Nephron (organoid): ENCODE data around the gene RPL29.

Experiments used
- H3K27ac Mint-ChIP-seq, 3 experiments: 2 replicates each; pipeline ENCODE4 v1.8.0; 2020; ENCODE audit warnings: mixed read lengths in 3 of 3, mild to moderate bottlenecking in 2 of 3, moderate library complexity in 1 of 3
- H3K27me3 Mint-ChIP-seq: 2 replicates; pipeline ENCODE4 v1.8.0; 2021; ENCODE audit warnings: low read depth, mild to moderate bottlenecking, moderate library complexity, mixed read lengths
- H3K36me3 Mint-ChIP-seq: 2 replicates; pipeline ENCODE4 v1.8.0; 2020; ENCODE audit warnings: low read depth, mixed read lengths
- H3K4me1 Mint-ChIP-seq: 2 replicates; pipeline ENCODE4 v1.8.0; 2020; ENCODE audit warnings: mixed read lengths
- H3K4me3 Mint-ChIP-seq, 3 experiments: 2 replicates each; pipeline ENCODE4 v1.8.0; 2020; ENCODE audit warnings: mild to moderate bottlenecking in 3 of 3, mixed read lengths in 3 of 3, moderate library complexity in 2 of 3
- H3K9me3 Mint-ChIP-seq: 2 replicates; pipeline ENCODE4 v1.8.0; 2020; ENCODE audit warnings: mixed read lengths
- TF ChIP-seq, protein P1 (sequence below), 3 experiments: fragments of 200-600 bp; sonication (generic); IDR thresholded peaks; one replicate each; pipeline ENCODE4 v1.5.0; 2021; ENCODE audit warnings: antibody characterized with exemption in 3 of 3; ENCODE audit not compliant: unreplicated experiment in 3 of 3

The RPL29 gene

DNA sequence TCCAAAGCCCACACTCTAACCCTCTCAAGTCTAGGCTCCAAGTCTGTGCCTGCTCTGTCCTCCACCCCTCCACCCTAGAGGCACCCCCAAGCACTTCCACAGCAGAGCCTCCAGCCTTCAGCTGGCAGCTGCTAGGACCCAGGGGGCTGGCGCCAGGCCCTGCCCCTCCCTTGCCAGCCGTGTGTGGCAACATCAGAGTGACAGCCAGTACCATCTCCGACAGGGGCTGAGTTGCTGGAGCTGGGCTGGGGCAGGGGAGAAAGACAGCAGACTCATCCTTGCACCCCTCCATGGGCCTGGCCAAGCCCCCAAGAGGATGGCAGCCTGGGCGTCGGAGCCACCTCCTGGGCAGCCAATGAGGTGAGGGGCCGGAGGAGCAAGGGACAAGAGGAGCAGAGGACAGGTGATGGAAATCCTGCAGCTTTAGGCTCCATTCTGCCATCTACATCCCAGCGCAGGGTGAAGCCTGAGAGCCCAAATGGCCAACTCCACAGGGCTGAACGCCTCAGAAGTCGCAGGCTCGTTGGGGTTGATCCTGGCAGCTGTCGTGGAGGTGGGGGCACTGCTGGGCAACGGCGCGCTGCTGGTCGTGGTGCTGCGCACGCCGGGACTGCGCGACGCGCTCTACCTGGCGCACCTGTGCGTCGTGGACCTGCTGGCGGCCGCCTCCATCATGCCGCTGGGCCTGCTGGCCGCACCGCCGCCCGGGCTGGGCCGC, 40.4 kb downstream of the RPL29 start, which contains the start of gene GPR62:
Gene GPR62, plus strand, starts transcription at position 207 of the 718 bp plus-strand sequence. Its CDS starts 272 bp downstream, at position 479.
- TF ChIP-seq, protein P1, sequence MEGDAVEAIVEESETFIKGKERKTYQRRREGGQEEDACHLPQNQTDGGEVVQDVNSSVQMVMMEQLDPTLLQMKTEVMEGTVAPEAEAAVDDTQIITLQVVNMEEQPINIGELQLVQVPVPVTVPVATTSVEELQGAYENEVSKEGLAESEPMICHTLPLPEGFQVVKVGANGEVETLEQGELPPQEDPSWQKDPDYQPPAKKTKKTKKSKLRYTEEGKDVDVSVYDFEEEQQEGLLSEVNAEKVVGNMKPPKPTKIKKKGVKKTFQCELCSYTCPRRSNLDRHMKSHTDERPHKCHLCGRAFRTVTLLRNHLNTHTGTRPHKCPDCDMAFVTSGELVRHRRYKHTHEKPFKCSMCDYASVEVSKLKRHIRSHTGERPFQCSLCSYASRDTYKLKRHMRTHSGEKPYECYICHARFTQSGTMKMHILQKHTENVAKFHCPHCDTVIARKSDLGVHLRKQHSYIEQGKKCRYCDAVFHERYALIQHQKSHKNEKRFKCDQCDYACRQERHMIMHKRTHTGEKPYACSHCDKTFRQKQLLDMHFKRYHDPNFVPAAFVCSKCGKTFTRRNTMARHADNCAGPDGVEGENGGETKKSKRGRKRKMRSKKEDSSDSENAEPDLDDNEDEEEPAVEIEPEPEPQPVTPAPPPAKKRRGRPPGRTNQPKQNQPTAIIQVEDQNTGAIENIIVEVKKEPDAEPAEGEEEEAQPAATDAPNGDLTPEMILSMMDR (IDR thresholded peaks at IDR 0.05; ENCODE audit: unreplicated experiment in 3 of 3) = no peak
- no peak within 1 kb of the TSS for H3K27ac Mint-ChIP-seq
- peaks cover 7% of the 10 kb centered on the region for H3K36me3 Mint-ChIP-seq
- peak within 1 kb of the TSS; percentile 24 to 54 (median 34) for H3K4me3 Mint-ChIP-seq
- no peaks in the 10 kb centered on the region for H3K9me3 Mint-ChIP-seq
- peaks cover 12% of the 10 kb centered on the region for H3K4me1 Mint-ChIP-seq
- peaks cover 8% of the 10 kb centered on the region for H3K27me3 Mint-ChIP-seq

GRCh38 chr3:51954713-51955112, 41.0 kb downstream of the RPL29 start:
- TF ChIP-seq, protein P1 (IDR thresholded peaks at IDR 0.05; ENCODE audit: unreplicated experiment in 3 of 3) = no peak
- Mint-ChIP-seq H3K27me3 (peaks cover 8% of the 10 kb centered on the region), H3K9me3 (no peaks in the 10 kb centered on the region), H3K27ac (no peak overlapping the region), H3K36me3 (peaks cover 7% of the 10 kb centered on the region), H3K4me1 (peaks cover 12% of the 10 kb centered on the region), H3K4me3 (no peak overlapping the region)

DNA sequence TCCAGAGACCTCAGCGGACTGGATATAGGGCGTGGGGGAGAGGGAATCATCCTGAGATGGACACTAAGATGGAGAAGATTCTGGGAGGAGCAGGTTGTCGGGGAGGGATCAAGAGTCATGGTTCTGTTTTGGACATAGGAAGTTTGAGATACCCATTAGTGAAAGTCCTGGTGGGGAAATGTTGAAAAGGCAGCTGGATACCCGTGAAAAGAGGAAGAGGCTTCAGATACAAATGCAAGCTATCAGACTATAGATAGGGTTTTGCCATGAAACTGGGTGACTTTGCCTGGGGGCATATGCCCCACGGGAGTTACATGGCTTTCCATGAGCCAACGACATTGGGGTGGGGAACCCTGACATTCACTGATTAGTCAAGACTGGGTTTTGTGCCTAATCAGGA, 41.6 kb downstream of the RPL29 start:
- H3K27ac Mint-ChIP-seq = no peak overlapping the region
- peak overlapping the region; percentile 24 to 54 (median 53) for H3K4me3 Mint-ChIP-seq
- H3K4me1 Mint-ChIP-seq = peaks cover 12% of the 10 kb centered on the region
- H3K9me3 Mint-ChIP-seq = no peaks in the 10 kb centered on the region
- H3K36me3 Mint-ChIP-seq = peaks cover 7% of the 10 kb centered on the region
- TF ChIP-seq, protein P1 (IDR thresholded peaks at IDR 0.05; ENCODE audit: unreplicated experiment in 3 of 3) = no peak
- peaks cover 8% of the 10 kb centered on the region for H3K27me3 Mint-ChIP-seq

DNA sequence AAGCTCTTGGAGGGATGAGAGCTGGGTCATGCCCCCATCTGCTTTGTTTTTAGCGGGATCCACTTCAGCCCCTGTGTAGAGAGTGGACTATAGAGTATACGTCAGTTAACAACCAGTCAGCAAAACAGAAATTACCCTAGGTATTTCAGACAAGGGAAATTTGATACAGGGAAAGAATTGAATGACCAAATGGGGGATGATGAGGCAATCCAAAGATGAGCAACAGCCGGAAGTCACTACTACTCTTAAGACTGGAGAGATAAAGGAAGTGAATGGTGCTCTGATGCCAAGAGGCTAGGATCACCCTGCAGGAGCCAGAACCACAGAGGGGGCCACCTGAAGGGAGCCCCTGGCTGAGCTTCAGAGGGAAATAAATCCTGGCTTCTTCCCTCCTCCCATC, 42.2 kb downstream of the RPL29 start:
- TF ChIP-seq, protein P1 (IDR thresholded peaks at IDR 0.05; ENCODE audit: unreplicated experiment in 3 of 3) = no peak
- peaks cover 12% of the 10 kb centered on the region for H3K4me1 Mint-ChIP-seq
- peak overlapping the region in 1 of 3 experiments; percentile 2 for H3K27ac Mint-ChIP-seq
- peaks cover 4% of the 10 kb centered on the region for H3K36me3 Mint-ChIP-seq
- H3K4me3 Mint-ChIP-seq = peak overlapping the region in 2 of 3 experiments; percentile 8 to 53
- no peaks in the 10 kb centered on the region for H3K9me3 Mint-ChIP-seq
- H3K27me3 Mint-ChIP-seq = peaks cover 8% of the 10 kb centered on the region

- H3K4me3 Mint-ChIP-seq = no peak overlapping the region
- H3K27ac Mint-ChIP-seq = no peak overlapping the region
- no peaks in the 10 kb centered on the region for H3K9me3 Mint-ChIP-seq
- H3K4me1 Mint-ChIP-seq = peaks cover 12% of the 10 kb centered on the region
- peaks cover 8% of the 10 kb centered on the region for H3K27me3 Mint-ChIP-seq
- TF ChIP-seq, protein P1 (IDR thresholded peaks at IDR 0.05; ENCODE audit: unreplicated experiment in 3 of 3) = no peak
- H3K36me3 Mint-ChIP-seq = no peaks in the 10 kb centered on the region
Measured at GRCh38 chr3:51950899-51951298, 44.8 kb downstream of the RPL29 start.

DNA sequence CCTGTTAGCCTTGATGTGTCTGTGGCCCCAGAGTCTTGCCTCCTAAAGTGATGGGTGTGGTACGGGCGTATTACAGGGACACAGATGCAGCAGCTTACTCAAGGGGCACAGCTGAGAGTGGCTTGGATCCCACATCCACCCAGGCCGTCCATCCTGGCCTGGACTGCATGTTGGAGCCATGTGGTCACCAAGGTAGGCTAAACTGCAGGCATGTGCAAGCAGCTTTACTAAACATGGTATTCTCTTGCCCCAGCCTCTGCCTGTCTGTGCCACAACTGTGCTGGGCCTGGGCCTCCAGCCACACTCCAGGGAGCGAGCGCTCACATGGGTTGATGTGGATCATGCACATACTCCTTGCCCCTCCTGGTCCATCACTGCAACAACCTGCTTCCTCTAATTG, 46.6 kb downstream of the RPL29 start:
- H3K27ac Mint-ChIP-seq = no peak overlapping the region
- TF ChIP-seq, protein P1 (IDR thresholded peaks at IDR 0.05; ENCODE audit: unreplicated experiment in 3 of 3) = no peak

More for the DNA sequence above, 46.6 kb downstream of the RPL29 start:
- H3K9me3 Mint-ChIP-seq = no peaks in the 10 kb centered on the region
- no peak overlapping the region for H3K4me3 Mint-ChIP-seq
- no peaks in the 10 kb centered on the region for H3K36me3 Mint-ChIP-seq
- H3K4me1 Mint-ChIP-seq = peaks cover 12% of the 10 kb centered on the region
- H3K27me3 Mint-ChIP-seq = peaks cover 8% of the 10 kb centered on the region
